Ishikawa (cell line): ENCODE data around the gene PRPF6.

ENCODE experiments used
- CEBPB ChIP-seq: IDR thresholded peaks from 2 replicates; pipeline ENCODE4 v1.6.1; 2012
- CREB1 ChIP-seq: IDR thresholded peaks from 2 replicates; pipeline ENCODE4 v1.6.1; 2012; ENCODE audit warnings: low read depth
- EGR1 ChIP-seq: IDR thresholded peaks from 2 replicates; pipeline ENCODE4 v1.6.1; 2012
- EP300 ChIP-seq: IDR thresholded peaks from 2 replicates; pipeline ENCODE4 v1.6.1; 2012; ENCODE audit warnings: borderline replicate concordance
- FOXM1 ChIP-seq: IDR thresholded peaks from 2 replicates; pipeline ENCODE4 v1.6.1; 2012; ENCODE audit warnings: low read depth, borderline replicate concordance
- RAD21 ChIP-seq: IDR thresholded peaks from 2 replicates; pipeline ENCODE4 v1.6.1; 2012; ENCODE audit warnings: low read depth
- TAF1 ChIP-seq: IDR thresholded peaks from 2 replicates; pipeline ENCODE4 v1.6.1; 2012; ENCODE audit warnings: low read depth, mild to moderate bottlenecking
- TCF12 ChIP-seq: IDR thresholded peaks from 2 replicates; pipeline ENCODE4 v1.6.1; 2012; ENCODE audit warnings: low read depth
- YY1 ChIP-seq: IDR thresholded peaks from 2 replicates; pipeline ENCODE4 v1.6.1; 2012; ENCODE audit warnings: low read depth
- ZBTB7A ChIP-seq: IDR thresholded peaks from 2 replicates; pipeline ENCODE4 v1.6.1; 2012; ENCODE audit warnings: low read depth
- TF ChIP-seq, protein P1 (sequence below): IDR thresholded peaks from 2 replicates; pipeline ENCODE4 v1.6.1; 2012
- TF ChIP-seq, protein P2 (sequence below): IDR thresholded peaks from 2 replicates; pipeline ENCODE4 v1.6.1; 2012
- TF ChIP-seq, protein P3 (sequence below): IDR thresholded peaks from 2 replicates; pipeline ENCODE4 v1.6.1; 2012; ENCODE audit warnings: low read depth, mild to moderate bottlenecking

DNA sequence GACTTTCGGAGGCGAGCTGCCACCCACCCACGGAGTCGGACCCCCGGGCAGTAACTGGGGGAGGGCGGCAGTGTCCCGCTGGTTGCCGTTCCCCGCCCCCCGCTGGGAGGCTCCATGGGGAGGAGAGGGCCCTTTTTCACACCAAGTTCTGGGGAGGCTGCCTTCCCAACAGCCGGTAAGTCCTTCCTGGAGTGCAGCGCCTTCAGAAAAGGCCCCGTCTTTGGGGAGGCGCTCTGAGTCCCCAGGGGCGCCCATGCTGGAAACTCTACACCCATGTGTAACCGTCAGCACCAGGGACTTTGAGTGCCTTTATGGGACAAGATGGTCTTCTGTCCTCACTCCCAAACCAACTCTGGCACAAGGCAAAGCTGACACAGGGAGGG is 68.9 kb downstream of the PRPF6 start:
- TF ChIP-seq FOXM1 (no peak), RAD21 (no peak), EP300 (no peak), ZBTB7A (no peak; the same call in 1 of the 2 replicates), TAF1 (no peak), YY1 (no peak), TCF12 (no peak), CEBPB (no peak), CREB1 (no peak), EGR1 (no peak)
- TF ChIP-seq, protein P1, sequence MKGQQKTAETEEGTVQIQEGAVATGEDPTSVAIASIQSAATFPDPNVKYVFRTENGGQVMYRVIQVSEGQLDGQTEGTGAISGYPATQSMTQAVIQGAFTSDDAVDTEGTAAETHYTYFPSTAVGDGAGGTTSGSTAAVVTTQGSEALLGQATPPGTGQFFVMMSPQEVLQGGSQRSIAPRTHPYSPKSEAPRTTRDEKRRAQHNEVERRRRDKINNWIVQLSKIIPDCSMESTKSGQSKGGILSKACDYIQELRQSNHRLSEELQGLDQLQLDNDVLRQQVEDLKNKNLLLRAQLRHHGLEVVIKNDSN = no peak
- TF ChIP-seq, protein P2, sequence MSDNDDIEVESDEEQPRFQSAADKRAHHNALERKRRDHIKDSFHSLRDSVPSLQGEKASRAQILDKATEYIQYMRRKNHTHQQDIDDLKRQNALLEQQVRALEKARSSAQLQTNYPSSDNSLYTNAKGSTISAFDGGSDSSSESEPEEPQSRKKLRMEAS = no peak
- TF ChIP-seq, protein P3, sequence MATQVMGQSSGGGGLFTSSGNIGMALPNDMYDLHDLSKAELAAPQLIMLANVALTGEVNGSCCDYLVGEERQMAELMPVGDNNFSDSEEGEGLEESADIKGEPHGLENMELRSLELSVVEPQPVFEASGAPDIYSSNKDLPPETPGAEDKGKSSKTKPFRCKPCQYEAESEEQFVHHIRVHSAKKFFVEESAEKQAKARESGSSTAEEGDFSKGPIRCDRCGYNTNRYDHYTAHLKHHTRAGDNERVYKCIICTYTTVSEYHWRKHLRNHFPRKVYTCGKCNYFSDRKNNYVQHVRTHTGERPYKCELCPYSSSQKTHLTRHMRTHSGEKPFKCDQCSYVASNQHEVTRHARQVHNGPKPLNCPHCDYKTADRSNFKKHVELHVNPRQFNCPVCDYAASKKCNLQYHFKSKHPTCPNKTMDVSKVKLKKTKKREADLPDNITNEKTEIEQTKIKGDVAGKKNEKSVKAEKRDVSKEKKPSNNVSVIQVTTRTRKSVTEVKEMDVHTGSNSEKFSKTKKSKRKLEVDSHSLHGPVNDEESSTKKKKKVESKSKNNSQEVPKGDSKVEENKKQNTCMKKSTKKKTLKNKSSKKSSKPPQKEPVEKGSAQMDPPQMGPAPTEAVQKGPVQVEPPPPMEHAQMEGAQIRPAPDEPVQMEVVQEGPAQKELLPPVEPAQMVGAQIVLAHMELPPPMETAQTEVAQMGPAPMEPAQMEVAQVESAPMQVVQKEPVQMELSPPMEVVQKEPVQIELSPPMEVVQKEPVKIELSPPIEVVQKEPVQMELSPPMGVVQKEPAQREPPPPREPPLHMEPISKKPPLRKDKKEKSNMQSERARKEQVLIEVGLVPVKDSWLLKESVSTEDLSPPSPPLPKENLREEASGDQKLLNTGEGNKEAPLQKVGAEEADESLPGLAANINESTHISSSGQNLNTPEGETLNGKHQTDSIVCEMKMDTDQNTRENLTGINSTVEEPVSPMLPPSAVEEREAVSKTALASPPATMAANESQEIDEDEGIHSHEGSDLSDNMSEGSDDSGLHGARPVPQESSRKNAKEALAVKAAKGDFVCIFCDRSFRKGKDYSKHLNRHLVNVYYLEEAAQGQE = no peak
